HepG2 (cell line): Measurements from ENCODE around the gene SDF2. TPM values are rescaled to one million over a fixed set of nuclear protein-coding genes. Genes with fewer than 3 reads are reported as not detected.

Experiments used
- ARID2 ChIP-seq: sonication (generic); formaldehyde crosslinking; IDR thresholded peaks from 2 replicates; pipeline ENCODE4 v1.8.1; 2022; ENCODE audit warnings: mild to moderate bottlenecking, missing genetic modification reagents, borderline replicate concordance
- ATF1 ChIP-seq: IDR thresholded peaks from 2 replicates; pipeline ENCODE4 v1.6.1; 2016; ENCODE audit warnings: mild to moderate bottlenecking, control low read depth
- BCLAF1 ChIP-seq: fragments of 450-650 bp; IDR thresholded peaks from 2 replicates; pipeline ENCODE4 v1.6.1; 2017; ENCODE audit warnings: mild to moderate bottlenecking
- DMAP1 ChIP-seq: IDR thresholded peaks from 2 replicates; pipeline ENCODE4 v1.6.1; 2016
- EED ChIP-seq: sonication (generic); formaldehyde crosslinking; IDR thresholded peaks from 2 replicates; pipeline ENCODE4 v1.5.0; 2020; ENCODE audit warnings: mild to moderate bottlenecking, missing genetic modification reagents
- IKZF4 ChIP-seq: sonication (generic); formaldehyde crosslinking; IDR thresholded peaks from 2 replicates; pipeline ENCODE4 v1.5.1; 2020; ENCODE audit warnings: borderline replicate concordance, mild to moderate bottlenecking, low read depth, missing genetic modification reagents; ENCODE audit errors: not compliant biosample characterization
- IRF9 ChIP-seq: sonication (generic); formaldehyde crosslinking; IDR thresholded peaks from 2 replicates; pipeline ENCODE4 v1.8.0; 2022; ENCODE audit warnings: missing genetic modification reagents, mild to moderate bottlenecking, borderline replicate concordance
- KLF6 ChIP-seq: IDR thresholded peaks from 2 replicates; pipeline ENCODE4 v1.8.0; 2016; ENCODE audit warnings: missing biosample characterization, missing genetic modification reagents
- NFE2L1 ChIP-seq: sonication (generic); formaldehyde crosslinking; IDR thresholded peaks from 2 replicates; pipeline ENCODE4 v1.4.0; 2020; ENCODE audit warnings: missing genetic modification reagents, mild to moderate bottlenecking, borderline replicate concordance
- NRL ChIP-seq: sonication (generic); formaldehyde crosslinking; IDR thresholded peaks from 2 replicates; pipeline ENCODE4 v1.5.0; 2020; ENCODE audit warnings: missing genetic modification reagents, mild to moderate bottlenecking, moderate library complexity, borderline replicate concordance
- REPIN1 ChIP-seq: sonication (generic); formaldehyde crosslinking; IDR thresholded peaks from 2 replicates; pipeline ENCODE4 v1.8.0; 2022; ENCODE audit warnings: missing genetic modification reagents, low read depth, mild to moderate bottlenecking, borderline replicate concordance
- RNF2 ChIP-seq: fragments of 450-650 bp; conservative IDR thresholded peaks from 2 replicates; pipeline ENCODE4 v1.6.1; 2016; ENCODE audit warnings: low read depth
- ZEB1 ChIP-seq: IDR thresholded peaks from 2 replicates; pipeline ENCODE4 v1.6.1; 2012; ENCODE audit warnings: mild to moderate bottlenecking, low read depth, inconsistent platforms; ENCODE audit not compliant: insufficient replicate concordance
- ZNF234 ChIP-seq: sonication (generic); formaldehyde crosslinking; conservative IDR thresholded peaks from 2 replicates; pipeline ENCODE4 v1.5.1; 2020; ENCODE audit warnings: mild to moderate bottlenecking, missing genetic modification reagents
- polyA plus RNA-seq, 8 experiments: library from polyadenylated mRNA; depleted of rRNA in 3 of 8; stranded (reverse) in 7 of 8; unstranded in 1 of 8; fragments of >200 nt; fragmentation: Illumina TruSeq in 4 of 8; extraction: Trizol in 4 of 8; gene quantifications; 2 replicates each; pipeline versions ENCODE4 v1.2.1 to v1.2.3, GENCODE V29; 2011 to 2016; ENCODE audit warnings: low read depth in 4 of 8, missing spikeins in 1 of 8, mixed read lengths in 1 of 8; ENCODE audit not compliant: insufficient read depth in 1 of 8
- total RNA-seq, 5 experiments: library from RNA; depleted of rRNA; stranded (reverse); fragments of >200 nt; fragmentation: Illumina TruSeq; extraction: Trizol; gene quantifications; 2 replicates each; pipeline ENCODE4 v1.2.3, GENCODE V29; 2016; ENCODE audit warnings: low read depth in 1 of 5
- TF ChIP-seq, protein P1 (sequence below): sonication (generic); formaldehyde crosslinking; IDR thresholded peaks from 2 replicates; pipeline ENCODE4 v1.4.0; 2020; ENCODE audit warnings: missing genetic modification reagents, borderline replicate concordance
- TF ChIP-seq, protein P2 (sequence below): sonication (generic); formaldehyde crosslinking; IDR thresholded peaks from 2 replicates; pipeline ENCODE4 v1.4.0; 2020; ENCODE audit warnings: mild to moderate bottlenecking, missing genetic modification reagents, borderline replicate concordance

SDF2 gene
- total and polyA plus RNA-seq, 2 of the 13 experiments (the other 11 are each of a cell fraction or from before 2014, with no cell fraction given), result 58.2 to 58.4 TPM

- TF ChIP-seq NFE2L1 (CRISPR knock-in tag) (no peak; the same call in 1 of the 2 replicates), EED (CRISPR knock-in tag) (no peak; the same call in 1 of the 2 replicates), IKZF4 (CRISPR knock-in tag) (peak; percentile 63), ZNF234 (CRISPR knock-in tag) (no peak), ATF1 (CRISPR knock-in tag) (no peak), RNF2 (peak; percentile 74), ZEB1 (no peak), DMAP1 (peak; percentile 50), KLF6 (CRISPR knock-in tag) (peak; percentile 66; the same call in 1 of the 2 replicates), ARID2 (CRISPR knock-in tag) (no peak), BCLAF1 (no peak), IRF9 (peak; percentile 66; the same call in 1 of the 2 replicates), REPIN1 (CRISPR knock-in tag) (no peak), NRL (CRISPR knock-in tag) (peak; percentile 88)
- TF ChIP-seq, protein P1, sequence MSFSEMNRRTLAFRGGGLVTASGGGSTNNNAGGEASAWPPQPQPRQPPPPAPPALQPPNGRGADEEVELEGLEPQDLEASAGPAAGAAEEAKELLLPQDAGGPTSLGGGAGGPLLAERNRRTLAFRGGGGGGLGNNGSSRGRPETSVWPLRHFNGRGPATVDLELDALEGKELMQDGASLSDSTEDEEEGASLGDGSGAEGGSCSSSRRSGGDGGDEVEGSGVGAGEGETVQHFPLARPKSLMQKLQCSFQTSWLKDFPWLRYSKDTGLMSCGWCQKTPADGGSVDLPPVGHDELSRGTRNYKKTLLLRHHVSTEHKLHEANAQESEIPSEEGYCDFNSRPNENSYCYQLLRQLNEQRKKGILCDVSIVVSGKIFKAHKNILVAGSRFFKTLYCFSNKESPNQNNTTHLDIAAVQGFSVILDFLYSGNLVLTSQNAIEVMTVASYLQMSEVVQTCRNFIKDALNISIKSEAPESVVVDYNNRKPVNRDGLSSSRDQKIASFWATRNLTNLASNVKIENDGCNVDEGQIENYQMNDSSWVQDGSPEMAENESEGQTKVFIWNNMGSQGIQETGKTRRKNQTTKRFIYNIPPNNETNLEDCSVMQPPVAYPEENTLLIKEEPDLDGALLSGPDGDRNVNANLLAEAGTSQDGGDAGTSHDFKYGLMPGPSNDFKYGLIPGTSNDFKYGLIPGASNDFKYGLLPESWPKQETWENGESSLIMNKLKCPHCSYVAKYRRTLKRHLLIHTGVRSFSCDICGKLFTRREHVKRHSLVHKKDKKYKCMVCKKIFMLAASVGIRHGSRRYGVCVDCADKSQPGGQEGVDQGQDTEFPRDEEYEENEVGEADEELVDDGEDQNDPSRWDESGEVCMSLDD (CRISPR knock-in tag), result peak; percentile 46; the same call in 1 of the 2 replicates
- TF ChIP-seq, protein P2, sequence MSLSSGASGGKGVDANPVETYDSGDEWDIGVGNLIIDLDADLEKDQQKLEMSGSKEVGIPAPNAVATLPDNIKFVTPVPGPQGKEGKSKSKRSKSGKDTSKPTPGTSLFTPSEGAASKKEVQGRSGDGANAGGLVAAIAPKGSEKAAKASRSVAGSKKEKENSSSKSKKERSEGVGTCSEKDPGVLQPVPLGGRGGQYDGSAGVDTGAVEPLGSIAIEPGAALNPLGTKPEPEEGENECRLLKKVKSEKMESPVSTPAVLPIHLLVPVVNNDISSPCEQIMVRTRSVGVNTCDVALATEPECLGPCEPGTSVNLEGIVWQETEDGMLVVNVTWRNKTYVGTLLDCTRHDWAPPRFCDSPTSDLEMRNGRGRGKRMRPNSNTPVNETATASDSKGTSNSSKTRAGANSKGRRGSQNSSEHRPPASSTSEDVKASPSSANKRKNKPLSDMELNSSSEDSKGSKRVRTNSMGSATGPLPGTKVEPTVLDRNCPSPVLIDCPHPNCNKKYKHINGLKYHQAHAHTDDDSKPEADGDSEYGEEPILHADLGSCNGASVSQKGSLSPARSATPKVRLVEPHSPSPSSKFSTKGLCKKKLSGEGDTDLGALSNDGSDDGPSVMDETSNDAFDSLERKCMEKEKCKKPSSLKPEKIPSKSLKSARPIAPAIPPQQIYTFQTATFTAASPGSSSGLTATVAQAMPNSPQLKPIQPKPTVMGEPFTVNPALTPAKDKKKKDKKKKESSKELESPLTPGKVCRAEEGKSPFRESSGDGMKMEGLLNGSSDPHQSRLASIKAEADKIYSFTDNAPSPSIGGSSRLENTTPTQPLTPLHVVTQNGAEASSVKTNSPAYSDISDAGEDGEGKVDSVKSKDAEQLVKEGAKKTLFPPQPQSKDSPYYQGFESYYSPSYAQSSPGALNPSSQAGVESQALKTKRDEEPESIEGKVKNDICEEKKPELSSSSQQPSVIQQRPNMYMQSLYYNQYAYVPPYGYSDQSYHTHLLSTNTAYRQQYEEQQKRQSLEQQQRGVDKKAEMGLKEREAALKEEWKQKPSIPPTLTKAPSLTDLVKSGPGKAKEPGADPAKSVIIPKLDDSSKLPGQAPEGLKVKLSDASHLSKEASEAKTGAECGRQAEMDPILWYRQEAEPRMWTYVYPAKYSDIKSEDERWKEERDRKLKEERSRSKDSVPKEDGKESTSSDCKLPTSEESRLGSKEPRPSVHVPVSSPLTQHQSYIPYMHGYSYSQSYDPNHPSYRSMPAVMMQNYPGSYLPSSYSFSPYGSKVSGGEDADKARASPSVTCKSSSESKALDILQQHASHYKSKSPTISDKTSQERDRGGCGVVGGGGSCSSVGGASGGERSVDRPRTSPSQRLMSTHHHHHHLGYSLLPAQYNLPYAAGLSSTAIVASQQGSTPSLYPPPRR (CRISPR knock-in tag), result no peak
Measured at GRCh38 chr17:28710861-28711722, 49.4 kb upstream of the SDF2 start (continued).
